ENCODE measurements around the gene DNAJB1.
A peak's percentile ranks its signal among the peaks of the same experiment; 100 is the strongest.

DNAJB1 gene

DNA sequence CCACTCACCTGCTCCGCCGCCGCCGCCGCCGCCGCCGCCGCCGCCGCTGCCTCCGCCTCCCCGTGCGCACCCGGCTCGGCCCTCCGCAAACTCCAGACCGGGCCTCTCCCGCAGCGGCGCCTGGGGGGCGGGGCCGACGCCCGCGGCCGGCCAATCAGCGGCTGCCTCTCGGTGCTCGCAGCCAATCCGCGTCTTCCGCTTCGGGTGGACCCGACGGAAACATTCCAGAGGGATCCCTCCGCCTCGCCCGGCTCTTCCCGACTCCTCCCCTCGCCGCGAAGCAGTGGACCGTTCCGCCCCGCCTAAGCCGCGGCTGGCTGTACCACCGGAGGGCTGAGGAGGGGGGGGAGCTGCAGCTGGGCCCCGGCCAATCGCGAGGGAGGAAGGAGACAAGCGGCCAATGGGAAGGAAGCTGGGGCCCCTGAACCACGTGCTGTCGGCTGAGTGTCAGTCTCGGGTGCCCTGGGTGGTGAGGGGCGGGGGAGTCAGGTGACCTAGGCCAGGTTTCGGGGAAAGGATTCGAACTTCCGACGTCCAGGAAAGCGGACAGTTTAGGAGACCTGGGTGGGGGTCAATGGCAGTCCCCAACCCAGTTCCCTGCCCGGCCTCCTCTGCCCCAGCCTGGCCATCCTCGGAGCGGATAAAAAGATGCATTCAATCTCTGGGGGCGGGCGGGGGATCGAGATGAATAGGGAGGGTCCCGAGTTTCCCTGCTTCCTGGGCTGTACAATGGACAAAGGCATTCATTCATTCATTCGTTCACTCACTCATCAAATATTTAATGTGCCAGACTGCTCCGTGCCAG lies 22.0 kb downstream of the DNAJB1 start, which contains the start of gene GIPC1:
GIPC1 (minus strand) TSS at position 99 of the 805 bp plus-strand sequence. CDS start 13,151 bp downstream, outside the sequence.
- peak; percentile 100 for DNase-seq (ENCODE audit: low read depth)

- DNase-seq (ENCODE audit: low read depth) = no peak
Measured at GRCh38 chr19:14495672-14496028, 22.5 kb downstream of the DNAJB1 start.

DNA sequence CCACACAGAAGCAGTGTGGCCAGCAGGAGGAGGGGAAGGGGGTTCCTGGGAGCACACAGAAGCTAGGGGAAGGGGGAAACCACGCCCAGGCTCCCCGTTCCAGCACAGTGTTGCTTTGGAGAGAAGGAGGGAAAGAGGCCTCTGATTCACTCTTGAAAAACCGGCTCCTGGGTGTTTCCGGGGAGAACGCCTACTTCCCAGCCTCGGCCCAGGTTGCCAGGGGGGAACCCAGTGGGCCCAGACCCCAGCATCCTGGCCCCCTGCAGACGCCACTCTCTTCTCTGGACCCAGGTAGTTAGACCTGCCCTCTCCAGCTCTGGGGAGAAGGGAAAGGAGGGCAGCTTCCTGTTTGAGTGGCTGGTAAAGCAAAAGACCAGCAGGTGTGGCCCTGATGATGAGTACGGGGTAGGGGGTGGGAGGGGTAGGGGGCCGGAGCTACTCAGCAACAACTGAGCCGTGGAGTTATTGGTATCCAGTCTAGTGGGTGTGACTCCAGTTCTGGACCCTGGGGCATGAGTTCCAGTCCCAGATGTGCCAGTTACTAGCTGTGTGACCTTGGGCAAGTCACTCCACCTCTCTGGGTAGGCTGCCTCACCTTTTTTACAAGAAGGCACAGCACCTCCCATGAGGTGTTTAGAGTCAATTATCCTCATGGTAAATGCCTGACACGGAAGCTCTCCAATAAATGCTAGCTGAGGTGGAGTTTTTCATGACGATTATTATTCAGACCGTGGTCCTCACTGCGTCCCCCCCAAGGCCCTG lies 23.1 kb downstream of the DNAJB1 start:
- no peak for DNase-seq (ENCODE audit: low read depth)

DNA sequence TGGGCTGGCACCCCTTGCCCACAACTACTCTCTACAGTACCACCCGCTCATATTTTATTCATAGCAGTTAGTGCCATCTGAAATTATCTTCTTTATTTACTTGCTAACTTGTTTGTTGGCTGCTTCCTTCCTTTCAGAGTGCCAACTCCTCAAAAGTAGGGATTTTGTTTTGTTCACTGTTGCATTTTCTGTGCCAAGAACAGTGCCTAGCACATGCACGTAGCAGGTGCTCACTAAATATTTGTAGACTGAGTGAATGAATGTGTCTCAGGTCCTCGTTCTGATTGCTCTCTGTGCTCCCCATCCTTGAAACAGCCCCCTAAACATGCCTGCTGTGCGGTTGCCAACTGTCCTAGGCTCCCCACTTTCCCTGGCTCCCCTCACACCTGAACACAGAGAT lies 23.8 kb downstream of the DNAJB1 start:
- no peak for DNase-seq (ENCODE audit: low read depth)

DNA sequence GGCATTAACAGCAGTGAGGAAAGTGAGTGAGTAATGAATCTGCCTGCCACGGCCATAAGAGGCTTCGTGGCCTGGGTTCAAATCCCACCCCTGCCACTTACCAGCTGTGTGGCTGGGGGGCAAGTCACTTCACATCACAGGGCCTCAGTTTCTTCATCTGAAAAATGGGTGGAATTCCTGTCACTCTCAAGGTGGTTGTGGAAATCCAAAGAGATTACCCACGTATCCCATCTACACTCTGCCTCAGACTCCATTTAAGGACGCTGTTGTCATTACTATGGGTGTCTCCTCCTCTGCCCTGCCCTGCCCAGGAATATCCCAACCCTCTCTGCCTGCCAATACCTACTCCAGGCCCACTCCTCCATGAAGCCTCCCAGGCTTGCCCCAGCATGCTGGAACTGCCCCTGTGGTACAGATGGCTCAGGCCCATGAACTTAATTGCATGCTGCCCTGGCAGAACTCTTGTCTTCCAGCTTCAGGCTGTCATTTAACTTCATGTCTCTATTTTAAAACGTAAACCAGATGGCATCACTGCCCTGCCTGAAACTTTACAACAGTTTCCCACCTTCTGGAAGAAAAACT lies 25.4 kb downstream of the DNAJB1 start:
- DNase-seq (ENCODE audit: low read depth) = no peak

- no peak for DNase-seq (ENCODE audit: low read depth)
Measured at GRCh38 chr19:14487370-14488125, 30.6 kb downstream of the DNAJB1 start.

DNA sequence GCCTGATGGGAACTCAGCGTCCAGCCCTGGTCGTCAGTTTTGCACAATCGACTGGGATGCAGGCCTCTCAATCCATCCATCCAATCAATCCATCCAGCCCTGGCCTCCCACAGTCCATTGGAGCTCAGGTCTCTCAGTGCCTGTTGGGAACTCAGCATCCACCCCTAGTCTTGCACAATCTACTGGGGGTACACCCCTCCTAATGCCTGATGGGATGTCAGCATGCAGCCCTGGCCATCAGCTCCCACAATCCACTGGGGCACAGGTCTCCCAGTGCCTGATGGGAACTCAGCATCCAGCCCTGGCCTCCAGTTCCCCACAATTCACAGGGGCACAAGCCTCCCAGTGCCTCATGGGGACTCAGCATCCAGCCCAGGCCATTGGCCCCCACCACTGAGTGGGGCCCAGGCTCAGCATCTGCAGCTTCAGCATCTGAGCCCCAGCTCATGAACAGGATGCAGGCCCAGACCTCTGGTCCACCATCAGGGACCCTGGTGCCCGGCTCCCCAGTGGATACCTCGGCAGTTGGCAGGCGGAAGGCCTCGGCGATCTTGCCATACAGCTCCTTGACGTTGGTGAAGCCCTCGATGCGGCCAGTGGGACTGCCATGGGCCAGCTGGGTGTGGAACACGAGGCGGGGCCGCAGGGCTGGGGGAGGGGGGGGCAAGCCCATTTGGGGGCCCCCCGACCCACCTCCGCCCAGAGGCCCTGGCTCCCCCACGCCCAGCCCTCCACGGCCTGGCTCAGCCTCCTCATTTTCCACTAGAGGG lies 35.8 kb downstream of the DNAJB1 start:
- no peak for DNase-seq (ENCODE audit: low read depth)

GRCh38 chr19:14480700-14481079 lies 37.5 kb downstream of the DNAJB1 start:
- DNase-seq (ENCODE audit: low read depth) = no peak

GRCh38 chr19:14479975-14480699 lies 38.1 kb downstream of the DNAJB1 start:
- DNase-seq (ENCODE audit: low read depth) = no peak

DNA sequence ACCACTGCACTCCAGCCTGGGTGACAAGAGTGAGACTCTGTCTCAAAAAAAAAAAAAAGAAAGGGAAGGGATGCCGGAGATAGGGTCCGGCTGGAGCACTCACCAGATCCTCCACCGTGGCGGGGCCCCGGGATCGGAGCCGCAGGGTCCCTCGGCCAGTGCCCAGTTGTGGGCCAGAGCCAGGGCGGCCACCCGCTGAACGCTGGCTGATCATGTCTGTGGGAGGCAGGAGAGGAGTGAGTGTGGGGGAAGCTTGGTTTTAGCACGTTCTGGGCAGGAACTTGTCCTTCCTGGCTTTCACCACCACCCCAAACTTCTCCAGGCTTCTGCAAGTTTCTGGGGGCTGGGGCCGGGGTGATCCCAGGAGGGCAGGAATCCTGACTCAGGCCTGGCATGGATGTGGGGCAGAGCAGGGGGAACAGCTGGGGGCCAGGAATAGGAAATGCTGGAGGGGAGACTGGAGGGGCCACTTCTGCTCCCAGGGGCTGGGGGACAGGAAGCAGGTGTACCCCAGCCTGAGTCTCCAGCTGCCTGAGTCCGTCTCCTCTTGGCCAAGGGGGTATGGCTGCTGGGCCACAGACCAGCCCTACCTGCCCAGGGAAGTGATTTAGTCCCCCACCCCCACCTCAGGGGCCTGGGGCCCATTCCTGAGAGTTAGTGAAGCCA lies 38.8 kb downstream of the DNAJB1 start:
- no peak for DNase-seq (ENCODE audit: low read depth)

- no peak for DNase-seq (ENCODE audit: low read depth)
Measured at GRCh38 chr19:14478113-14478545, 40.1 kb downstream of the DNAJB1 start.

DNA sequence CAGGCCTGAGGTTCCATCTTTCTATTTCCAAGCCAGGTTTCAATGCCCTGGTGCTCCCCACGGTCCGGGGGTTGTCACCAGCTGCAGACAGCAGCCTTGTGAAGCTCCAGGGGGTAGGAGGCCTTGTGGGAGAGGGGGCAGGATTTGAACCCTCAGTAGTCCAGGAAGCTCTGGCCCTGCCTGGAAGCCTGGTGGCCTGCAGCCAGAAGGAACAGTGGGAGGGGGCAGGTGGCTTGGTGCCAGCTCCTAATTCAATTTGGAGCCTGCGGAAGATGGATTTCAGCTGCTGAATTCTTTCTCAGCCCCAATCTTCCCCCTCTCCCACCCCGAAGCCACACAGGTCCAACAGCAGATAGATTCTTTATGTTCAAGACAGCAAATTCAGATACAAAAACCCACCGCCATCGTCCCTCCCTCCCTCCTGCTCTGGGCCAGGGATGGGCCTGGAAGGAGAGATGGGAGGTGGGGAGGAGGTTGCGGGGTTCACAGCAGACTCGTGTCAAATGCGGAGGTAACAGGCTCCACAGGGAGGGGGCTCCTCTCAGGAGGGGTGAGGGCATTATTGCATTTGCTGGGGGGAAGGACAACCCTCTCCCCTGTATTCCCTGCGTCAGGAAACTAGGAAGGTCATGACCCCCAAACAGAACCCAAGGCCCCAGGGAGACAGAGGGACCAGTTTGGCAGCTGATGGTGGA lies 40.6 kb downstream of the DNAJB1 start:
- DNase-seq (ENCODE audit: low read depth) = no peak

- peak; percentile 77 for DNase-seq (ENCODE audit: low read depth)
Measured at GRCh38 chr19:14476673-14477401, 41.4 kb downstream of the DNAJB1 start.

GRCh38 chr19:14476327-14476672 lies 41.9 kb downstream of the DNAJB1 start:
- no peak for DNase-seq (ENCODE audit: low read depth)

- no peak for DNase-seq (ENCODE audit: low read depth)
Measured at GRCh38 chr19:14475251-14476073, 42.7 kb downstream of the DNAJB1 start, which contains the start of gene PTGER1. TSS of gene PTGER1 (minus strand) at chr19:14475354. CDS start at chr19:14474320, 1,034 bp downstream.

- no peak for DNase-seq (ENCODE audit: low read depth)
Measured at GRCh38 chr19:14474827-14475226, 43.4 kb downstream of the DNAJB1 start.

GRCh38 chr19:14473978-14474578 lies 44.1 kb downstream of the DNAJB1 start:
- no peak for DNase-seq (ENCODE audit: low read depth)

Measured in fibroblast of gingiva (primary cell).